Measurements from ENCODE around the gene CCNL2.
A peak's percentile ranks its signal among the peaks of the same experiment; 100 is the strongest.

The CCNL2 gene

DNA sequence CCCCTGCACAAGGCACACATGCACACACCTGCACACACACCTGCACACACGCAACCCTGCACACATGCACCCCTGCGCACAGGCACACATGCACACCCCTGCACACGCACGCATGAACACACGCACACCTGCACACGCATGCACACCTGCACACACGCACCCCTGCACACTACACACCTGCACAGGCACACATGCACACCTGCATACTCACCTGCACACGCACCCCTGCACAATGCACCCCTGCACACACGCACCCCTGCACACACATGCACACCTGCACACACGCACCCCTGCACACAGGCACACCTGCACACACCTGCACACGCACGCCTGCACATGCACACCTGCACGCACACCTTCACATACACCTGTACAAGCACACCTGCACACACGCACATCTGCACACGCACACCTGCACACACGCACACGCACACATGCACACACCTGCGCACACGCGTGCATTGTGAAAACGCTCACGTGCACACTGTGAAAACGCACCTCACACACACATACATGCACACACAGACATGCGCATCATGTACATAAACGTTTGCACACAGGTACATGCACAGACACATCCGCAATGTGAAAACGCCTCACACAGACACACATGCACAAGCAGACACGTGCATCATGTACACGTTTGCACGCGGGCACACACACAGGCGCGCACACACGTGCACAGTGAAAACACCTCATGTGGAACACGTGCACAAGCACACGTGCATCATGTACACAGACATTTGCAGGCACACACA is 58.2 kb downstream of the CCNL2 start:
- no peak for DNase-seq

DNA sequence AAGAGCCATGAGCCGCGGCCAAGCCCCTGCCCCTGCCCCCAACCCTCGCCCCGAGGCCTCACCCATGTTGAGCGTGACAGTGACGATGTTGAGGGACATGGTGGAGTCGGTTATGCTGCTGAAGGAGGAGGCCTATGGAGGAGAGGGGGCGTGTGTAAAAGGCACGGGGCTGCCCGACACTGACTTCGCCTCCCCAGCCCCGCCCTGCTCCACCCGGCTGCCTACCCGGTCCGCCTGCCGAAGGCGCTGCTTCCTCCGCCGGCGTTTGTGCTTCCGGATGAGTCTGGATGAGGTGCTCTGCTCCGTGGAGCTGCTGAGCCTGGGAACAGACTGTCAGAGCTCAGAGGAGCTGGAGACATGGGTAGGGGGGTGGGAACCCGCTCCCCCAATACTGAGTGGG is 59.0 kb downstream of the CCNL2 start:
- DNase-seq = no peak

DNA sequence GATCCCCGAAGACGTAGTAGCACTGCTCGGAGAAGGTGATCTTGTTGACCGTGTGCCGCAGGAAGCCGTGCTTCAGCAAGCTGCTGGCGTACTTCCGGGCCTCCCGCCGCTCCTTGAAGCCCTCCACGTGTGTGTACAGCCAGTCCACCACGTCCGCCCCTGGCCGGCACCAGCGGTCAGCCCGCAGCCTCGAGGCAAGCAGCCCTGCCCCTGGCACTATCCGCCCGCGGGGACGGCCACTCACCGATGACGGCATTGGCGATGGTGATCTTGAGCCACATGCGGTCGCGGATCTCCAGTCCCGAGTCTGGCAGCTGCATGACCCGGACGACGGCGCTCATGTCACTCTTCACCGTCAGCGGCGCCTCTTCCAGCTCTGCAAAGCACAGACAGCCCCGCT is 60.9 kb downstream of the CCNL2 start:
- no peak for DNase-seq

DNA sequence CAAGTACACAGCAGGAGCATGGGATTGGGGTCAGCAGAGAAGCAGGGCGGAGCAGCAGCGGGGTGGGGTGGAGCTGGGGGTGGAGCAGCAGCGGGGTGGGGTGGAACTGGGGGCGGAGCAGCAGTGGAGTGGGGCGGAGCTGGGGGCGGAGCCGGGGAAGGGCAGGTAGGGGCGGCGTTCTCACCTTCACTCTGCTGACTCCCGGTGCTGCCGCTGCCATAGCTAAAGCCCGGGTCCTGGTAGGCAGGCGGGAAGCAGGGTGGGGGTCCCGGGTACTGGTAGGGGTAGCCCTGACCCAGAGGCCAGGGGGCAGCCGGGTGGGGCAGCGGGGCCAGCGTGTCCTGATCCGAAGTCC is 61.4 kb downstream of the CCNL2 start:
- peak; percentile 36 for DNase-seq

DNA sequence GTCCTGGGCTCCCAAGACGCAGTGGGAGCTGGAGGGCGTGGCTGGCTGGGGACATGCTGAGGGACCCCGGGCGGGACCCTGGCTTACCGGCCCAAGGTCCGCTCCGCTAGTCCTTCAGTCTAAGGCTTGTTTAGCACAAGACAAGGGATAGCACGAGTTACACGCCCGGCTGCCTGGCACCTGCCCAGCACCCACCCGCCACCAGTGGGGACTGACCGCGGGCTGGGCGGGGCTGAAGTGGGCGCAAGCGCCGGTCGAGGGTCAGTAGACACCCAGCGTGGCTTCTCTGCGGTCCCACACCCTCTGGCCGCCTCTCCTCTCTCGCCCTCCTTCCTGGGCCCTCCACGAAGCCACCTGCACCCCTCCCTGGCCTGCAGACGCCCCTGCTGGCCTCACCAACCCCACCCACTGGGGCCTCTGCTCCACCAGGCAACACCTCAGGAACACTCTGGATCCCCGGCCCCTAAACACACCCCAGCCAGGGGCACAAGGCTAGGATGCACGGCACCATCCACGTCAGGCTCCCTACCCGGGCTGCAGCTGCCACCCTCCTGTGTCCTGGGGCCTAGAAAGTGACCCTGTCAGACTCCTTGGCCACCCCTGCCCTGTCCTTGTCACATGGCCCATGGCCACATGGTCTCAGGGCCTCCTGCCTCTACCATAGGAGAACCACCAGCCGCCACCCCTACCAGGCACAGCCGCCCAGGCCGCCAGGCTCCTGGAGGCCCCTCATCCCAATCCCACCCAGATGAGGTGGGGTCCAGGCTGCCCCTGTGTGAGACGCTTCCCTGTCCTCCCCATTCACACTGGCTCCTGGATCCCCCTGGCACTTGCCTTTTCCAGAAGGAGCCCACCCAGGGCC is 62.0 kb downstream of the CCNL2 start:
- DNase-seq = no peak

GRCh38 chr1:1336446-1336845 is 62.7 kb downstream of the CCNL2 start:
- no peak for DNase-seq

DNA sequence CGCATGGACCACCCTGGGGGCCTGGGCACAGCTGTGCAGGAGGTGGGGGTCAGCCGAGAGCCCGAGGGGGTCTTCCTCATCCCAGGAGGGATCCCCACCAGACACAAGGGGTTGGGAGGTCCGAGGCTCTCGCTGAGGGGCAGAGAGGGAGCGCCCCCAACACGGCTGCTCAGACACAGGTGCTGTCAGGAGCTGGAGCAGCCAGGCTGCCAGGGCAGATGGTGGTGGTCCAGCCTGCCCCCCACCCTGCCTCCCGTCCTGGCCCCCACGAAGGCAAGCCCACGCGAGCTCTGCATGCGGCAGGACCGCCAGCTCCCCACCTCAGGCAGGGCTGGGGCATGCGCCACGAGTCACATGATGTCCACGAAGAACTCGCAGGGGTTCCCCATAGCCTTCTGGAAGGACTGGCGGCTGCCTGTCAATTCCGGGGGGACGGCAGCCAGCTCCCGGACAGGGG is 63.3 kb downstream of the CCNL2 start:
- DNase-seq = no peak
